Stimulated activated naive CD8-positive, alpha-beta T cell treated with anti-CD3 and anti-CD28 coated beads, Interleukin-15, Interleukin-2, amounts not matched to agents 100 ng/mL and 50 ng/mL, for 24 hours (primary cell): ENCODE measurements around the gene TPO.
"Not testable (repeated sequence)": the region's sequence is repeated elsewhere in the genome, so short reads cannot be mapped to it uniquely, and the experiment has no call there.

Source experiments
- H3K27ac Mint-ChIP-seq: one replicate; pipeline ENCODE4 v1.8.0; 2021; ENCODE audit warnings: mild to moderate bottlenecking, mixed read lengths
- H3K27me3 Mint-ChIP-seq: one replicate; pipeline ENCODE4 v1.8.0; 2021; ENCODE audit warnings: mixed read lengths
- H3K36me3 Mint-ChIP-seq: one replicate; pipeline ENCODE4 v1.8.0; 2021; ENCODE audit warnings: low read depth, mixed read lengths
- H3K4me1 Mint-ChIP-seq: one replicate; pipeline ENCODE4 v1.8.0; 2021; ENCODE audit warnings: low read depth, mixed read lengths
- H3K4me3 Mint-ChIP-seq: one replicate; pipeline ENCODE4 v1.8.0; 2021; ENCODE audit warnings: mild to moderate bottlenecking, mixed read lengths
- H3K9me3 Mint-ChIP-seq: one replicate; pipeline ENCODE4 v1.8.0; 2021; ENCODE audit warnings: mixed read lengths

Gene TPO

GRCh38 chr2:1509271-1510065 lies 96.2 kb downstream of the TPO start:
- peaks cover 21% of the 10 kb centered on the region for H3K4me1 Mint-ChIP-seq
- no peak overlapping the region for H3K27ac Mint-ChIP-seq
- H3K9me3 Mint-ChIP-seq, result no peaks in the 10 kb centered on the region
- H3K36me3 Mint-ChIP-seq, result no peaks in the 10 kb centered on the region
- H3K27me3 Mint-ChIP-seq, result no peaks in the 10 kb centered on the region
- H3K4me3 Mint-ChIP-seq, result no peak overlapping the region

GRCh38 chr2:1510176-1510575 lies 96.9 kb downstream of the TPO start:
- peaks cover 21% of the 10 kb centered on the region for H3K4me1 Mint-ChIP-seq
- no peaks in the 10 kb centered on the region for H3K36me3 Mint-ChIP-seq
- no peak overlapping the region for H3K27ac Mint-ChIP-seq
- H3K27me3 Mint-ChIP-seq, result no peaks in the 10 kb centered on the region
- no peak overlapping the region for H3K4me3 Mint-ChIP-seq
- H3K9me3 Mint-ChIP-seq, result no peaks in the 10 kb centered on the region

GRCh38 chr2:1511455-1511854 lies 98.2 kb downstream of the TPO start:
- Mint-ChIP-seq H3K27ac (no peak overlapping the region), H3K27me3 (no peaks in the 10 kb centered on the region), H3K36me3 (no peaks in the 10 kb centered on the region), H3K9me3 (no peaks in the 10 kb centered on the region), H3K4me1 (peaks cover 21% of the 10 kb centered on the region), H3K4me3 (no peak overlapping the region)

- Mint-ChIP-seq H3K36me3 (no peaks in the 10 kb centered on the region), H3K27ac (no peak overlapping the region), H3K4me1 (peaks cover 21% of the 10 kb centered on the region), H3K4me3 (no peak overlapping the region), H3K9me3 (no peaks in the 10 kb centered on the region), H3K27me3 (no peaks in the 10 kb centered on the region)
Observed at GRCh38 chr2:1512321-1513289, 99.3 kb downstream of the TPO start.

- H3K9me3 Mint-ChIP-seq, result no peaks in the 10 kb centered on the region
- H3K4me1 Mint-ChIP-seq, result peaks cover 26% of the 10 kb centered on the region
- H3K27me3 Mint-ChIP-seq, result no peaks in the 10 kb centered on the region
- H3K27ac Mint-ChIP-seq, result no peak overlapping the region
- H3K36me3 Mint-ChIP-seq, result no peaks in the 10 kb centered on the region
- no peak overlapping the region for H3K4me3 Mint-ChIP-seq
Observed at GRCh38 chr2:1514391-1515072, 101.3 kb downstream of the TPO start.

- Mint-ChIP-seq H3K4me3 (no peak overlapping the region), H3K27me3 (no peaks in the 10 kb centered on the region), H3K27ac (no peak overlapping the region), H3K4me1 (peaks cover 20% of the 10 kb centered on the region), H3K36me3 (no peaks in the 10 kb centered on the region), H3K9me3 (no peaks in the 10 kb centered on the region)
Observed at GRCh38 chr2:1515073-1515430, 101.8 kb downstream of the TPO start.

- Mint-ChIP-seq H3K36me3 (no peaks in the 10 kb centered on the region), H3K27ac (no peak overlapping the region), H3K4me1 (peaks cover 16% of the 10 kb centered on the region), H3K27me3 (no peaks in the 10 kb centered on the region), H3K4me3 (no peak overlapping the region), H3K9me3 (no peaks in the 10 kb centered on the region)
Observed at GRCh38 chr2:1515986-1516797, 102.9 kb downstream of the TPO start.

- Mint-ChIP-seq H3K4me3 (no peak overlapping the region), H3K27ac (no peak overlapping the region), H3K4me1 (peaks cover 16% of the 10 kb centered on the region), H3K27me3 (no peaks in the 10 kb centered on the region), H3K9me3 (no peaks in the 10 kb centered on the region), H3K36me3 (no peaks in the 10 kb centered on the region)
Observed at GRCh38 chr2:1516798-1517060, 103.5 kb downstream of the TPO start.

GRCh38 chr2:1517291-1517690 lies 104.0 kb downstream of the TPO start:
- not testable (repeated sequence) for H3K9me3 Mint-ChIP-seq, H3K27me3 Mint-ChIP-seq, H3K27ac Mint-ChIP-seq, H3K4me3 Mint-ChIP-seq, H3K36me3 Mint-ChIP-seq
- peaks cover 16% of the 10 kb centered on the region for H3K4me1 Mint-ChIP-seq

GRCh38 chr2:1517786-1518185 lies 104.5 kb downstream of the TPO start:
- peaks cover 16% of the 10 kb centered on the region for H3K4me1 Mint-ChIP-seq
- no peaks in the 10 kb centered on the region for H3K27me3 Mint-ChIP-seq
- no peak overlapping the region for H3K4me3 Mint-ChIP-seq
- no peaks in the 10 kb centered on the region for H3K9me3 Mint-ChIP-seq
- peak overlapping the region; percentile 14 for H3K27ac Mint-ChIP-seq
- no peaks in the 10 kb centered on the region for H3K36me3 Mint-ChIP-seq

- Mint-ChIP-seq H3K27ac (peak overlapping the region; percentile 14), H3K9me3 (no peaks in the 10 kb centered on the region), H3K4me1 (peaks cover 16% of the 10 kb centered on the region), H3K27me3 (no peaks in the 10 kb centered on the region), H3K36me3 (no peaks in the 10 kb centered on the region), H3K4me3 (no peak overlapping the region)
Observed at GRCh38 chr2:1518331-1518803, 105.1 kb downstream of the TPO start.

GRCh38 chr2:1518867-1519530 lies 105.7 kb downstream of the TPO start:
- Mint-ChIP-seq H3K27ac (peak overlapping the region; percentile 66), H3K4me3 (no peak overlapping the region)

GRCh38 chr2:1521191-1521877 lies 108.1 kb downstream of the TPO start:
- no peak overlapping the region for H3K4me3 Mint-ChIP-seq

More at GRCh38 chr2:1518867-1519530, 105.7 kb downstream of the TPO start:
- Mint-ChIP-seq H3K36me3 (no peaks in the 10 kb centered on the region), H3K9me3 (no peaks in the 10 kb centered on the region), H3K4me1 (peaks cover 16% of the 10 kb centered on the region), H3K27me3 (no peaks in the 10 kb centered on the region)

More at GRCh38 chr2:1521191-1521877, 108.1 kb downstream of the TPO start:
- no peaks in the 10 kb centered on the region for H3K27me3 Mint-ChIP-seq
- no peaks in the 10 kb centered on the region for H3K9me3 Mint-ChIP-seq
- no peak overlapping the region for H3K27ac Mint-ChIP-seq
- no peaks in the 10 kb centered on the region for H3K36me3 Mint-ChIP-seq
- peaks cover 16% of the 10 kb centered on the region for H3K4me1 Mint-ChIP-seq
